HEK293 (cell line): ENCODE measurements around the gene AFF3.
"Not testable (repeated sequence)": the region's sequence is repeated elsewhere in the genome, so short reads cannot be mapped to it uniquely, and the experiment has no call there.

Source experiments
- CTCF ChIA-PET: fragments of 350-600 bp; formaldehyde crosslinking; extraction: SDS; loops from one replicate; lab custom pipeline; 2021; ENCODE audit warnings: antibody characterized with exemption; lab: Yijun Ruan, JAX
- POLR2A ChIA-PET: fragments of 300-600 bp; formaldehyde crosslinking; extraction: SDS; loops from one replicate; lab custom pipeline; 2020; ENCODE audit warnings: antibody characterized with exemption, inconsistent platforms; lab: Yijun Ruan, JAX
- H3K27ac ChIP-seq: fragments of 200-500 bp; sonication (Bioruptor generic); 2 replicates; pipeline ENCODE4 v1.5.1; 2014; ENCODE audit warnings: low read depth, low read length, control low read depth, inconsistent platforms; ENCODE audit errors: extremely low read depth
- H3K36me3 ChIP-seq, 2 experiments: fragments of 200-500 bp in 1 of 2; sonication (Bioruptor generic) in 1 of 2; 1 replicate in 1 of 2; 2 replicates in 1 of 2; pipeline ENCODE4 v1.5.1; 2014 to 2017; ENCODE audit warnings: inconsistent platforms in 2 of 2, low read length in 2 of 2; ENCODE audit not compliant: control insufficient read depth in 2 of 2, insufficient read depth in 1 of 2
- H3K4me1 ChIP-seq: fragments of 200-500 bp; sonication (Bioruptor generic); 2 replicates; pipeline ENCODE4 v1.5.1; 2014; ENCODE audit warnings: mild to moderate bottlenecking, low read length, inconsistent platforms; ENCODE audit not compliant: control insufficient read depth, insufficient read depth
- H3K4me3 ChIP-seq: 2 replicates; pipeline ENCODE4 v1.5.1; 2011; ENCODE audit warnings: low read depth, mild to moderate bottlenecking, control low read depth, low read length, moderate library complexity
- H3K9me3 ChIP-seq: fragments of 200-500 bp; sonication (Bioruptor generic); 2 replicates; pipeline ENCODE4 v1.5.1; 2014; ENCODE audit warnings: low read depth, low read length, inconsistent platforms; ENCODE audit not compliant: control insufficient read depth, insufficient read depth
- BCL6B ChIP-seq: fragments of 450-650 bp; formaldehyde crosslinking; IDR thresholded peaks from 2 replicates; pipeline ENCODE4 v1.5.1; 2017; ENCODE audit warnings: missing biosample characterization, missing genetic modification characterization
- ELK4 ChIP-seq: IDR thresholded peaks from 2 replicates; pipeline ENCODE4 v1.6.1; 2011; ENCODE audit warnings: mild to moderate bottlenecking, low read depth, low read length, borderline replicate concordance
- KLF16 ChIP-seq: fragments of 450-650 bp; formaldehyde crosslinking; IDR thresholded peaks from 2 replicates; pipeline ENCODE4 v1.5.1; 2017; ENCODE audit warnings: missing biosample characterization, missing genetic modification characterization
- ZBTB48 ChIP-seq: fragments of 450-650 bp; formaldehyde crosslinking; IDR thresholded peaks from 2 replicates; pipeline ENCODE4 v1.5.1; 2016; ENCODE audit warnings: missing biosample characterization, missing genetic modification characterization
- ZNF146 ChIP-seq: fragments of 450-650 bp; formaldehyde crosslinking; IDR thresholded peaks from 2 replicates; pipeline ENCODE4 v1.5.1; 2016; ENCODE audit warnings: missing biosample characterization, missing genetic modification characterization
- ZNF155 ChIP-seq: fragments of 450-650 bp; formaldehyde crosslinking; IDR thresholded peaks from 2 replicates; pipeline ENCODE4 v1.5.1; 2016; ENCODE audit warnings: missing biosample characterization, missing genetic modification characterization
- ZNF280D ChIP-seq: fragments of 450-650 bp; formaldehyde crosslinking; IDR thresholded peaks from 2 replicates; pipeline ENCODE4 v1.5.1; 2016; ENCODE audit warnings: missing biosample characterization, missing genetic modification characterization
- ZNF354C ChIP-seq: fragments of 450-650 bp; formaldehyde crosslinking; IDR thresholded peaks from 2 replicates; pipeline ENCODE4 v1.5.1; 2016; ENCODE audit warnings: missing biosample characterization, missing genetic modification characterization, low read depth, borderline replicate concordance
- ZNF48 ChIP-seq: fragments of 450-650 bp; formaldehyde crosslinking; IDR thresholded peaks from 2 replicates; pipeline ENCODE4 v1.5.1; 2016; ENCODE audit warnings: missing biosample characterization, missing genetic modification characterization
- ZNF521 ChIP-seq: fragments of 450-650 bp; formaldehyde crosslinking; IDR thresholded peaks from 2 replicates; pipeline ENCODE4 v1.5.1; 2017; ENCODE audit warnings: missing biosample characterization, mild to moderate bottlenecking, missing genetic modification characterization
- ZNF558 ChIP-seq: fragments of 450-650 bp; formaldehyde crosslinking; IDR thresholded peaks from 2 replicates; pipeline ENCODE4 v1.5.1; 2016; ENCODE audit warnings: missing biosample characterization, missing genetic modification characterization
- ZNF571 ChIP-seq: fragments of 450-650 bp; formaldehyde crosslinking; IDR thresholded peaks from 2 replicates; pipeline ENCODE4 v1.5.0; 2017; ENCODE audit warnings: missing biosample characterization, missing genetic modification characterization
- ZNF639 ChIP-seq: fragments of 450-650 bp; formaldehyde crosslinking; IDR thresholded peaks from 2 replicates; pipeline ENCODE4 v1.5.1; 2016; ENCODE audit warnings: missing biosample characterization, missing genetic modification characterization
- ZNF707 ChIP-seq: fragments of 450-650 bp; formaldehyde crosslinking; IDR thresholded peaks from 2 replicates; pipeline ENCODE4 v1.5.1; 2016; ENCODE audit warnings: missing biosample characterization, missing genetic modification characterization
- ZSCAN16 ChIP-seq: fragments of 450-650 bp; formaldehyde crosslinking; IDR thresholded peaks from 2 replicates; pipeline ENCODE4 v1.5.1; 2016; ENCODE audit warnings: missing biosample characterization, missing genetic modification characterization

Gene AFF3

GRCh38 chr2:100109986-100110613, 32.3 kb downstream of the AFF3 start:
- Histone ChIP-seq H3K9me3 (no peaks in the 10 kb centered on the region), H3K36me3 (no peaks in the 10 kb centered on the region), H3K4me1 (peaks cover 18% of the 10 kb centered on the region), H3K27ac (no peak overlapping the region), H3K4me3 (no peak overlapping the region)
- POLR2A ChIA-PET, result no interaction called here
- no peak for TF ChIP-seq ZNF707 (tag by site-specific recombination)
- no peak for TF ChIP-seq ZNF571 (tag by site-specific recombination)
- no peak for TF ChIP-seq ZNF48
- no peak for TF ChIP-seq ZNF639 (tag by site-specific recombination)
- CTCF ChIA-PET, result no interaction called here

- H3K4me1 ChIP-seq, result peaks cover 18% of the 10 kb centered on the region
- H3K27ac ChIP-seq, H3K9me3 ChIP-seq, H3K36me3 ChIP-seq, POLR2A ChIA-PET, H3K4me3 ChIP-seq, CTCF ChIA-PET: not testable (repeated sequence)
These were observed 33.8 kb downstream of the AFF3 start for GRCh38 chr2:100108648-100109020.

- Histone ChIP-seq H3K4me3 (no peak overlapping the region), H3K27ac (no peak overlapping the region), H3K9me3 (no peaks in the 10 kb centered on the region), H3K36me3 (no peaks in the 10 kb centered on the region), H3K4me1 (peaks cover 18% of the 10 kb centered on the region)
- ChIA-PET CTCF (interaction anchor here (0.7 kb wide), 1 partner anchor 549 kb away, joined by 3 read pairs; no protein-coding TSS in a partner anchor), POLR2A (interaction anchor here (0.5 kb wide), 1 partner anchor 778 kb away, joined by 3 read pairs; no protein-coding TSS in a partner anchor)
- TF ChIP-seq ZNF558 (no peak), ZNF354C (tag by site-specific recombination) (no peak), ZNF521 (no peak), ZBTB48 (tag by site-specific recombination) (no peak), ZNF155 (tag by site-specific recombination) (no peak), ELK4 (no peak), BCL6B (tag by site-specific recombination) (no peak), ZSCAN16 (no peak), KLF16 (tag by site-specific recombination) (no peak), ZNF280D (no peak), ZNF639 (tag by site-specific recombination) (no peak), ZNF146 (tag by site-specific recombination) (no peak)
These were observed 34.3 kb downstream of the AFF3 start for GRCh38 chr2:100107906-100108647.
